ENCODE data around the gene ALOX12. TPM values are rescaled to one million over a fixed set of nuclear protein-coding genes. Genes with fewer than 3 reads are reported as not detected.

Gene ALOX12
- total and polyA plus RNA-seq, 7 donors: 0.03 TPM; not detected in 6

DNA sequence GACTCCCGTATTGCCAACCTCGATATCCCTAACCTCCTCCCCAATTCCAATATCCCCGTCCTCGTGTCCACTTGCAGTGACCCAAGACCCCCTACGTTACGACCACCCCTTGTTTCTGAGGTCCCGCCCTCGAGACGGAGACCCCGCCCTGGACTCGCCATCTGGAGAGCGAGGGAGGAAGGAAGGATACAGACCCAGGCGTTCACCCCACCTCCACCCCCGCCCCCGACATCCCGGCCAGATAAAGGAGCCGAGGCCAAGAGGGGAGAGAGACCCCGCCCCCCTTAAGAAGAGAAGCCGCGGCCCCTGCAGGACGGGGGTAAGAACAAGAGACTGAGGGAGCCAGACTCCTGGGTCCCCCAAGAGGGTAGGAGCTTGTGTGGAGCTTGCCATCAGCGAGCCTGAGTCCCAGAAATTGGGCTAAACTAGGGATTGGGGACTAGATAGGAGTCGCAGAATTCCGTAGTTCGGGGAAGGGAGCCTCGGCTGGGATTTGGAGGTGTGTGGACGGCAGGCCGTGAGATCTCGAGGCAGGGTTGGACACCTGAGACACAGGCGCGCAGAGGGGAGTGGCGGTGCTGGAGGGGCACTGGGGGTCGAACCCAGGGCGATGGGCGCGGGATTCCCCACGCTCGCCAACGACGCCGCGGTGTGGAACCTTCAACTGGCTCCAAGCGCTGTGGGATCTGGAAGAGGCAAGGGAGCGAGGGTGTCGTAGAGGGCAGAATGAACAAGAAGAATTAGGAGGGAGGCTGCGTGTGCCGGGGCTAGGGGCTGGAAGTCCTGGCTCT is 27.1 kb downstream of the ALOX12 start, which contains the start of gene BCL6B:
BCL6B (plus strand) TSS at position 270 of the 791 bp plus-strand sequence. CDS start 622 bp downstream, outside the sequence.
- 8 to 12% (median 9%) methylated on average over 47 of the region's 47 CpGs for WGBS, 3 donors
- ATAC-seq: peak in 1 of 4 donors; percentile 8
- Histone ChIP-seq H3K36me3 (ENCODE audit: insufficient read depth in 1 of 2, low read depth in 1 of 2) (peaks cover 0 to 2% of the 10 kb centered on the region in 2 donors), H3K9me3 (no peaks in the 10 kb centered on the region), H3K27me3 (ENCODE audit: insufficient read depth in 3 of 3, low read length in 2 of 3) (peaks cover 0 to 17% (median 7%) of the 10 kb centered on the region in 3 donors), H3K4me3 (peak within 1 kb of the TSS; percentile 63), H3K27ac (peak within 1 kb of the TSS; percentile 79), H3K4me1 (peaks cover 15% of the 10 kb centered on the region)
- TF ChIP-seq, protein P1, sequence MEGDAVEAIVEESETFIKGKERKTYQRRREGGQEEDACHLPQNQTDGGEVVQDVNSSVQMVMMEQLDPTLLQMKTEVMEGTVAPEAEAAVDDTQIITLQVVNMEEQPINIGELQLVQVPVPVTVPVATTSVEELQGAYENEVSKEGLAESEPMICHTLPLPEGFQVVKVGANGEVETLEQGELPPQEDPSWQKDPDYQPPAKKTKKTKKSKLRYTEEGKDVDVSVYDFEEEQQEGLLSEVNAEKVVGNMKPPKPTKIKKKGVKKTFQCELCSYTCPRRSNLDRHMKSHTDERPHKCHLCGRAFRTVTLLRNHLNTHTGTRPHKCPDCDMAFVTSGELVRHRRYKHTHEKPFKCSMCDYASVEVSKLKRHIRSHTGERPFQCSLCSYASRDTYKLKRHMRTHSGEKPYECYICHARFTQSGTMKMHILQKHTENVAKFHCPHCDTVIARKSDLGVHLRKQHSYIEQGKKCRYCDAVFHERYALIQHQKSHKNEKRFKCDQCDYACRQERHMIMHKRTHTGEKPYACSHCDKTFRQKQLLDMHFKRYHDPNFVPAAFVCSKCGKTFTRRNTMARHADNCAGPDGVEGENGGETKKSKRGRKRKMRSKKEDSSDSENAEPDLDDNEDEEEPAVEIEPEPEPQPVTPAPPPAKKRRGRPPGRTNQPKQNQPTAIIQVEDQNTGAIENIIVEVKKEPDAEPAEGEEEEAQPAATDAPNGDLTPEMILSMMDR (IDR thresholded peaks at IDR 0.05): no peak
- intact Hi-C loops (cut with DNase I): loop anchor here (5.0 kb wide), 1 partner anchor 111 kb away; no protein-coding TSS in a partner anchor
- no peak for DNase-seq

- peaks cover 0 to 2% of the 10 kb centered on the region in 2 donors for H3K36me3 ChIP-seq (ENCODE audit: insufficient read depth in 1 of 2, low read depth in 1 of 2)
- ATAC-seq (peak; percentile 41 to 65 (median 64)), DNase-seq (peak; percentile 93 to 94)
- TF ChIP-seq, protein P1 (IDR thresholded peaks at IDR 0.05): no peak
- H3K9me3 ChIP-seq: no peaks in the 10 kb centered on the region
- WGBS, 3 donors: 29 to 33% (median 31%) methylated on average over 48 to 51 of the region's 51 CpGs
- peak overlapping the region; percentile 79 for H3K27ac ChIP-seq
- H3K4me1 ChIP-seq: peaks cover 15% of the 10 kb centered on the region
- H3K27me3 ChIP-seq (ENCODE audit: insufficient read depth in 3 of 3, low read length in 2 of 3): peaks cover 0 to 17% (median 7%) of the 10 kb centered on the region in 3 donors
- peak overlapping the region; percentile 63 for H3K4me3 ChIP-seq
- intact Hi-C loops (cut with DNase I): loop anchor here (5.0 kb wide), 1 partner anchor 111 kb away; no protein-coding TSS in a partner anchor
Observed at GRCh38 chr17:7023576-7024401, 27.9 kb downstream of the ALOX12 start.

- ATAC-seq (no peak), DNase-seq (no peak)
- intact Hi-C loops (cut with DNase I): loop anchor here (5.0 kb wide), 1 partner anchor 112 kb away; no protein-coding TSS in a partner anchor
- Histone ChIP-seq H3K27me3 (ENCODE audit: insufficient read depth in 3 of 3, low read length in 2 of 3) (peaks cover 0 to 17% (median 7%) of the 10 kb centered on the region in 3 donors), H3K9me3 (no peaks in the 10 kb centered on the region), H3K27ac (no peak overlapping the region), H3K4me1 (peaks cover 13% of the 10 kb centered on the region), H3K4me3 (peak overlapping the region; percentile 63), H3K36me3 (ENCODE audit: insufficient read depth in 1 of 2, low read depth in 1 of 2) (peaks cover 0 to 2% of the 10 kb centered on the region in 2 donors)
- TF ChIP-seq, protein P1 (IDR thresholded peaks at IDR 0.05): no peak
- 63 to 68% (median 66%) methylated on average over 8 of the region's 8 CpGs for WGBS, 3 donors
Observed at GRCh38 chr17:7024402-7024785, 28.5 kb downstream of the ALOX12 start.

GRCh38 chr17:7025245-7025644 is 29.4 kb downstream of the ALOX12 start:
- no peak for ATAC-seq
- Histone ChIP-seq H3K4me1 (peaks cover 9% of the 10 kb centered on the region), H3K27me3 (ENCODE audit: insufficient read depth in 3 of 3, low read length in 2 of 3) (peaks cover 0 to 17% (median 7%) of the 10 kb centered on the region in 3 donors), H3K9me3 (no peaks in the 10 kb centered on the region), H3K27ac (no peak overlapping the region), H3K36me3 (ENCODE audit: insufficient read depth in 1 of 2, low read depth in 1 of 2) (peaks cover 0 to 2% of the 10 kb centered on the region in 2 donors), H3K4me3 (peak overlapping the region; percentile 63)
- TF ChIP-seq, protein P1 (IDR thresholded peaks at IDR 0.05): no peak
- DNase-seq: no peak
- intact Hi-C loops (cut with DNase I): no loop called here
- 67 to 97% (median 80%) methylated on average over 1 of the region's 1 CpG for WGBS, 3 donors

All from psoas muscle (tissue), 8 donors.